ENCODE results near the gene HS3ST4. TPM values are rescaled to one million over a fixed set of nuclear protein-coding genes. Genes with fewer than 3 reads are reported as not detected.

The HS3ST4 gene
- total and polyA plus RNA-seq, 10 of the 15 experiments (the other 5 are each of a cell fraction or from before 2014, with no cell fraction given) = 0.05 TPM; not detected in 9

GRCh38 chr16:25872369-25873070, 180.8 kb downstream of the HS3ST4 start:
- BruUV-seq (replicated peaks) = no TSS peak
- no peaks in the 10 kb centered on the region for H3K79me2 ChIP-seq (ENCODE audit: control insufficient read depth, insufficient read depth, low read length)
- H3K27ac ChIP-seq (ENCODE audit: control insufficient read depth, insufficient read depth) = no peak overlapping the region
- H3K4me1 ChIP-seq (ENCODE audit: control insufficient read depth, insufficient read depth, low read length) = no peaks in the 10 kb centered on the region
- no peak for FAIRE-seq
- TF ChIP-seq ZBTB4 (CRISPR knock-in tag; IDR thresholded peaks at IDR 0.05) = no peak
- no peak for TF ChIP-seq ZNF24 (IDR thresholded peaks at IDR 0.05)
- TF ChIP-seq, protein P1, sequence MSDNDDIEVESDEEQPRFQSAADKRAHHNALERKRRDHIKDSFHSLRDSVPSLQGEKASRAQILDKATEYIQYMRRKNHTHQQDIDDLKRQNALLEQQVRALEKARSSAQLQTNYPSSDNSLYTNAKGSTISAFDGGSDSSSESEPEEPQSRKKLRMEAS (IDR thresholded peaks at IDR 0.05; ENCODE audit: low read depth, low read length) = no peak
- TF ChIP-seq RB1 (IDR thresholded peaks at IDR 0.05; ENCODE audit: borderline replicate concordance) = no peak
- TF ChIP-seq PML (IDR thresholded peaks at IDR 0.05; ENCODE audit: low read length) = no peak
- no peak for TF ChIP-seq RFX5 (IDR thresholded peaks at IDR 0.05; ENCODE audit: low read depth, low read length)
- H4K20me1 ChIP-seq (ENCODE audit: control insufficient read depth, insufficient read depth) = no peaks in the 10 kb centered on the region
- intact Hi-C loops (cut with micrococcal nuclease; ENCODE audit: unreplicated experiment) = no loop called here
- no peaks in the 10 kb centered on the region for H3K27me3 ChIP-seq (replicated peaks in 1 of 2; ENCODE audit: control insufficient read depth in 2 of 2, insufficient read depth in 2 of 2, low read length in 1 of 2)
- CTCF ChIA-PET = no interaction called here
- no peak overlapping the region for H2AFZ ChIP-seq (ENCODE audit: control insufficient read depth, low read depth, low read length)
- H3K4me3 ChIP-seq = no peak overlapping the region
- POLR2A ChIA-PET = no interaction called here
- no peak for DNase-seq (ENCODE audit: low read depth, low spot score)
- H3K9ac ChIP-seq (ENCODE audit: control insufficient read depth, insufficient read depth, low read length) = no peak overlapping the region
- 0% methylated on average over 3 of the region's 3 CpGs for WGBS (ENCODE audit: insufficient coverage, insufficient replicate concordance, low lambda C conversion rate, missing lambda C conversion rate)
- H3K4me2 ChIP-seq (ENCODE audit: control insufficient read depth, insufficient read depth) = no peak overlapping the region
- ATAC-seq = no peak
- in situ Hi-C loops (cut with MboI) = no loop called here
- SMC1A ChIA-PET (ENCODE audit: uncharacterized antibody, unreplicated experiment) = no interaction called here
- RAD21 ChIA-PET (ENCODE audit: unreplicated experiment) = no interaction called here
- no peaks in the 10 kb centered on the region for H3K9me3 ChIP-seq (replicated peaks; ENCODE audit: control insufficient read depth, insufficient read depth, low read length)
- H3K36me3 ChIP-seq (ENCODE audit: control insufficient read depth in 2 of 2, insufficient read depth in 2 of 2, low read length in 1 of 2) = no peaks in the 10 kb centered on the region

All from GM12878 (cell line).